Small intestine (tissue), 7 donors: ENCODE results near the gene PALD1. TPM values are rescaled to one million over a fixed set of nuclear protein-coding genes. Genes with fewer than 3 reads are reported as not detected.

Experiments used
- DNase-seq, 2 donors: peaks; one replicate each; pipeline versions ENCODE4 v3.0.0 to v3.0.0-alpha.2; 2013
- FAIRE-seq: peaks from 2 replicates; lab custom pipeline; 2012; peaks lifted over from hg19 to GRCh38; lab: Jason Lieb, UNC
- H3K27ac ChIP-seq, 3 donors: one replicate each; pipeline ENCODE4 v1.5.1; 2013; ENCODE audit warnings: low read length in 2 of 3, mild to moderate bottlenecking in 2 of 3, control low read depth in 1 of 3, inconsistent platforms in 1 of 3, low read depth in 1 of 3, moderate library complexity in 1 of 3
- H3K27me3 ChIP-seq, 3 donors: one replicate each; pipeline ENCODE4 v1.6.1; 2013; ENCODE audit warnings: low read length in 3 of 3, inconsistent platforms in 1 of 3; ENCODE audit not compliant: control insufficient read depth in 3 of 3, insufficient read depth in 3 of 3
- H3K36me3 ChIP-seq, 3 donors: one replicate each; pipeline ENCODE4 v1.6.1; 2013; ENCODE audit warnings: low read length in 3 of 3, inconsistent platforms in 1 of 3, low read depth in 1 of 3, mild to moderate bottlenecking in 1 of 3, moderate library complexity in 1 of 3; ENCODE audit not compliant: control insufficient read depth in 3 of 3, insufficient read depth in 2 of 3
- H3K4me1 ChIP-seq, 3 donors: one replicate each; pipeline ENCODE4 v1.6.1; 2013; ENCODE audit warnings: low read length in 2 of 3, inconsistent platforms in 1 of 3, low read depth in 1 of 3, mild to moderate bottlenecking in 1 of 3, moderate library complexity in 1 of 3; ENCODE audit not compliant: control insufficient read depth in 3 of 3, insufficient read depth in 2 of 3
- H3K4me3 ChIP-seq, 3 donors: one replicate each; pipeline ENCODE4 v1.5.1; 2013; ENCODE audit warnings: low read length in 3 of 3, control low read depth in 1 of 3, inconsistent platforms in 1 of 3, low read depth in 1 of 3, mild to moderate bottlenecking in 1 of 3, moderate library complexity in 1 of 3
- H3K9me3 ChIP-seq, 2 donors: one replicate each; pipeline ENCODE4 v1.6.1; 2013; ENCODE audit warnings: low read depth in 1 of 2, low read length in 1 of 2; ENCODE audit not compliant: control insufficient read depth in 2 of 2, insufficient read depth in 1 of 2
- WGBS, 3 donors: extraction: QIAGEN DNeasy Blood & Tissue Kit; methylation state at CpG; one replicate each; pipeline ENCODE4 v1.1.7; 2013; 5-methylcytosine and 5-hydroxymethylcytosine counted together
- polyA plus RNA-seq, 4 donors: library from polyadenylated mRNA; stranded (reverse) in 3 of 4; unstranded in 1 of 4; fragments of 200-250 nt in 3 of 4; fragments of 120-200 nt in 1 of 4; gene quantifications; one replicate each; pipeline versions ENCODE4 v1.2.1 to v1.2.3, GENCODE V29; 2013
- donor health status: healthy with polysubstance abuse.
- donor health status: control.
- donor health status: control.
- donor health status: Bipolar disorder and iron deficiency.
- donor health status: healthy.

PALD1 gene
- polyA plus RNA-seq, 4 donors, result 0.22 to 4.2 (median 3.2) TPM

DNA sequence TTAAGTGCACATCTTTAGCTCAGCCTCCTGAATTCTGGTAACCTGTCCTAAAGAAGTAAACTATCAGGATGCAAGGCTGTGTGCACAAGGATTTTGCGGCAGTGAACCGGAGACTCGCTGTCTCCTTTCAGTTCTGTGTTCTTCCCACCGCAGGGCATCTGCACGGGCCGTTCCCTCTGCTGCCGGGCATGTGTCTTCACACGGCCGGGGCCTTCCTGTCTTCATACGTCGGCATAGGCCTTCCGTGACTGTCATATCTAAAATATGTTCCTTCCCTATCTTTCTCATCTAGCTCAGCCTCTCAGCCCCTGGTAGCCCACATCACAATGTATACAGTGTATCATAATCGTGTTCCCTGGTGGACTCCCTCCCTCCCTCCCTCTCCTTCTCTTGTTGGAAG lies 16.4 kb downstream of the PALD1 start:
- WGBS, 3 donors, result 65 to 92% (median 67%) methylated on average over 13 of the region's 13 CpGs
- H3K4me1 ChIP-seq, result no peaks in the 10 kb centered on the region
- H3K36me3 ChIP-seq, result no peaks in the 10 kb centered on the region
- H3K27me3 ChIP-seq, result no peaks in the 10 kb centered on the region
- H3K27ac ChIP-seq, result peak overlapping the region in 1 of 3 donors; percentile 73
- H3K4me3 ChIP-seq, result no peak overlapping the region
- no peak for FAIRE-seq
- no peak for DNase-seq
- H3K9me3 ChIP-seq, result no peaks in the 10 kb centered on the region

- Histone ChIP-seq H3K27me3 (no peaks in the 10 kb centered on the region), H3K36me3 (no peaks in the 10 kb centered on the region), H3K4me3 (no peak overlapping the region), H3K4me1 (no peaks in the 10 kb centered on the region), H3K9me3 (no peaks in the 10 kb centered on the region), H3K27ac (peak overlapping the region in 1 of 3 donors; percentile 73)
- 84 to 94% (median 87%) methylated on average over 4 of the region's 4 CpGs for WGBS, 3 donors
- FAIRE-seq, result no peak
- DNase-seq, result no peak
Observed at GRCh38 chr10:70495691-70496261, 17.2 kb downstream of the PALD1 start.

GRCh38 chr10:70496341-70497119 lies 18.0 kb downstream of the PALD1 start:
- DNase-seq (no peak), FAIRE-seq (no peak)
- Histone ChIP-seq H3K9me3 (no peaks in the 10 kb centered on the region), H3K27ac (no peak overlapping the region), H3K36me3 (no peaks in the 10 kb centered on the region), H3K4me1 (no peaks in the 10 kb centered on the region), H3K27me3 (no peaks in the 10 kb centered on the region), H3K4me3 (no peak overlapping the region)
- WGBS, 3 donors, result 68 to 81% (median 71%) methylated on average over 13 of the region's 13 CpGs

- Histone ChIP-seq H3K27me3 (no peaks in the 10 kb centered on the region), H3K4me1 (no peaks in the 10 kb centered on the region), H3K4me3 (no peak overlapping the region), H3K36me3 (no peaks in the 10 kb centered on the region), H3K9me3 (no peaks in the 10 kb centered on the region), H3K27ac (no peak overlapping the region)
- no peak for DNase-seq
- no peak for FAIRE-seq
- 88 to 93% (median 88%) methylated on average over 13 of the region's 13 CpGs for WGBS, 3 donors
Observed at GRCh38 chr10:70497120-70497545, 18.6 kb downstream of the PALD1 start.

- Histone ChIP-seq H3K36me3 (no peaks in the 10 kb centered on the region), H3K4me1 (no peaks in the 10 kb centered on the region), H3K27me3 (no peaks in the 10 kb centered on the region), H3K4me3 (no peak overlapping the region), H3K9me3 (no peaks in the 10 kb centered on the region), H3K27ac (peak overlapping the region in 1 of 3 donors; percentile 63)
- FAIRE-seq, result no peak
- 58 to 65% (median 63%) methylated on average over 10 of the region's 10 CpGs for WGBS, 3 donors
- peak in 1 of 2 donors; percentile 35 for DNase-seq
Observed at GRCh38 chr10:70498970-70499835, 20.6 kb downstream of the PALD1 start.

GRCh38 chr10:70499836-70500167 lies 21.2 kb downstream of the PALD1 start:
- H3K9me3 ChIP-seq, result no peaks in the 10 kb centered on the region
- no peak overlapping the region for H3K4me3 ChIP-seq
- no peaks in the 10 kb centered on the region for H3K36me3 ChIP-seq
- no peaks in the 10 kb centered on the region for H3K27me3 ChIP-seq
- 60 to 75% (median 70%) methylated on average over 4 of the region's 4 CpGs for WGBS, 3 donors
- FAIRE-seq (no peak), DNase-seq (no peak)
- no peaks in the 10 kb centered on the region for H3K4me1 ChIP-seq
- H3K27ac ChIP-seq, result peak overlapping the region in 1 of 3 donors; percentile 63

DNA sequence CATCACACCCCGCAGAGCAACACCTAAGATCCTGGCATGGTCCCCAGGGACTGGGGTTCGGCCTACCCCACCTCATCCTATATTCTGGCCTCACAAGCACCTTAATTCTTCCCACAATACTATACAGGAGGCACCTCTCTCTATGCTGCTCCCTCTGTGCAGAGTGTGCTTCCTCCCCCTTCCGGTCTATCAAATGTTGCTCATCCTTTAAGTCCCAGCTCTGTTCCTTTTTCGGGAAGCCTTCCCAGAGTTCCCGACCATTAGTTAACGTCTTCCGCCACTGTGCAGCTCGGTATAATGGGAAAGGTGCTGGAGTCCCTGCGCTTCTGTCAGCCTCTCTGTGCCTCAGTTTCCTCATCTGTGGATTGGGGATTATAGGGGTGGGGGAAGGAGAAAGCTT lies 21.8 kb downstream of the PALD1 start:
- Histone ChIP-seq H3K4me1 (no peaks in the 10 kb centered on the region), H3K27ac (peak overlapping the region in 1 of 3 donors; percentile 63), H3K4me3 (no peak overlapping the region), H3K9me3 (no peaks in the 10 kb centered on the region), H3K36me3 (no peaks in the 10 kb centered on the region), H3K27me3 (no peaks in the 10 kb centered on the region)
- WGBS, 3 donors, result 67 to 89% (median 75%) methylated on average over 9 of the region's 9 CpGs
- FAIRE-seq (no peak), DNase-seq (no peak)

DNA sequence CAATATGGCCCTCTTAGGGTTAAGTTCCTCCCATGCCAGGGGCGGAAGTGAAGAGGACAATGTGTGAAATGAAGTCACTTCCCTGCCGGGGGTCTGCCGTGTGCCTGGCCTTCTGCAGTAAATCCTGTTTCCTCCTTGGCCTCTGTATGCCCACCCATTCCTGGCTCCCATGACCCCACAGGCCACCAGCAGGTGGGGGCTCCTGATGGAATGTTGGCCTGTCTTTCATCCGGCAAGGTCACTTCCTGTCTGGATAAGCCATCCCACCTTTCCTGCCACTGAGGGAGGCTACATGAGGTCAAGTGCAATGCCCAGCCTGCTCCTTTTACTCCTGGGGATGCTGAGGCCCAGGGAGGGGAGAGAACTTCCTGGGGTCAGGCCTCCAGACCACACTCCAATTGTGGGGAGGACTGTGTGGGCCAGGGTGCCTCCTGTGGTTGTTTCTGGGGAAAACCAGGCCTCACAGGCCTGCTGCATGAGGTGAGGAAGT lies 22.3 kb downstream of the PALD1 start:
- FAIRE-seq, result no peak
- no peaks in the 10 kb centered on the region for H3K4me1 ChIP-seq
- no peaks in the 10 kb centered on the region for H3K9me3 ChIP-seq
- no peak overlapping the region for H3K4me3 ChIP-seq
- DNase-seq, result no peak
- H3K27me3 ChIP-seq, result no peaks in the 10 kb centered on the region
- no peaks in the 10 kb centered on the region for H3K36me3 ChIP-seq
- peak overlapping the region in 1 of 3 donors; percentile 63 for H3K27ac ChIP-seq
- WGBS, 3 donors, result 59 to 87% (median 73%) methylated on average over 4 of the region's 4 CpGs
